Measurements from ENCODE around the gene NFYC. TPM values are rescaled to one million over a fixed set of nuclear protein-coding genes. Genes with fewer than 3 reads are reported as not detected.

Gene NFYC
- total RNA-seq, 1 experiment from 2014 or later = 46.5 TPM

- no peak for TF ChIP-seq GRHL2 (CRISPR knock-in tag; IDR thresholded peaks at IDR 0.05; ENCODE audit: insufficient replicate concordance, severe bottlenecking)
- TF ChIP-seq AR (CRISPR knock-in tag; IDR thresholded peaks at IDR 0.05) = no peak
- TF ChIP-seq FOXP4 (CRISPR knock-in tag; IDR thresholded peaks at IDR 0.05) = no peak
- no peak for TF ChIP-seq NFYB (CRISPR knock-in tag; conservative IDR thresholded peaks at IDR 0.05; ENCODE audit: low read depth)
Measured at GRCh38 chr1:40797668-40798010, 106.1 kb downstream of the NFYC start (continued).

GRCh38 chr1:40798366-40799281 is 107.1 kb downstream of the NFYC start:
- no peak overlapping the region for H3K4me3 Mint-ChIP-seq
- H3K36me3 Mint-ChIP-seq = no peaks in the 10 kb centered on the region
- TF ChIP-seq GABPB1 (CRISPR knock-in tag; IDR thresholded peaks at IDR 0.05) = no peak
- no peak for TF ChIP-seq ZNF219 (CRISPR knock-in tag; IDR thresholded peaks at IDR 0.05; ENCODE audit: borderline replicate concordance)
- TF ChIP-seq ZNF671 (CRISPR knock-in tag; IDR thresholded peaks at IDR 0.05) = no peak
- no peak for TF ChIP-seq GRHL2 (CRISPR knock-in tag; IDR thresholded peaks at IDR 0.05; ENCODE audit: insufficient replicate concordance, severe bottlenecking)
- TF ChIP-seq CDX4 (CRISPR knock-in tag; IDR thresholded peaks at IDR 0.05; ENCODE audit: borderline replicate concordance) = no peak
- TF ChIP-seq PREB (CRISPR knock-in tag; IDR thresholded peaks at IDR 0.05; ENCODE audit: borderline replicate concordance) = no peak
- TF ChIP-seq FOXK1 (CRISPR knock-in tag; IDR thresholded peaks at IDR 0.05) = no peak
- TF ChIP-seq MLX (CRISPR knock-in tag; IDR thresholded peaks at IDR 0.05) = no peak
- no peak for TF ChIP-seq CTCF (IDR thresholded peaks at IDR 0.05)
- TF ChIP-seq ATF6 (CRISPR knock-in tag; IDR thresholded peaks at IDR 0.05) = no peak
- H3K27me3 Mint-ChIP-seq (ENCODE audit: low read depth) = peaks cover 15% of the 10 kb centered on the region
- DNase-seq (ENCODE audit: low spot score) (no peak), ATAC-seq (no peak)
- H3K4me1 Mint-ChIP-seq = peaks cover 50% of the 10 kb centered on the region
- H3K9me3 Mint-ChIP-seq = no peaks in the 10 kb centered on the region
- H3K27ac Mint-ChIP-seq = no peak overlapping the region
- POLR2A ChIA-PET = no interaction called here
- CTCF ChIA-PET = interaction anchor here (1.2 to 1.8 kb wide), 5 partner anchors 16 to 129 kb away, joined by 3 to 7 read pairs (median 4); no protein-coding TSS in a partner anchor
